H1 (cell line): ENCODE measurements around the gene SIX4. TPM values are rescaled to one million over a fixed set of nuclear protein-coding genes. Genes with fewer than 3 reads are reported as not detected.

Experiments
- CTCF ChIA-PET: fragments of 300-600 bp; sonication (Branson Sonifier 250); formaldehyde crosslinking; loops from one replicate; lab custom pipeline; 2021; ENCODE audit not compliant: partially characterized antibody; lab: Charles Lee
- POLR2A ChIA-PET: fragments of 300-600 bp; sonication (Branson Sonifier 250); formaldehyde crosslinking; loops from one replicate; lab custom pipeline; 2021; ENCODE audit warnings: inconsistent platforms; ENCODE audit not compliant: partially characterized antibody; lab: Charles Lee
- DNase-seq, 2 experiments: peaks; one replicate each; pipeline versions ENCODE4 v3.0.0 to v3.0.0-alpha.2; 2010 to 2022; ENCODE audit warnings: low spot score in 2 of 2, low read depth in 1 of 2, mixed read lengths in 1 of 2
- FAIRE-seq: peaks from 2 replicates; lab custom pipeline; 2011; peaks lifted over from hg19 to GRCh38; lab: Jason Lieb, UNC
- H2AFZ ChIP-seq: 2 replicates; pipeline ENCODE4 v1.8.1; 2012; ENCODE audit warnings: low read length, inconsistent platforms
- H2AK5ac ChIP-seq: 2 replicates; pipeline ENCODE4 v1.6.1; 2013; ENCODE audit warnings: low read depth, low read length
- H2BK120ac ChIP-seq: replicated peaks from 2 replicates; pipeline ENCODE3; 2013; ENCODE audit warnings: low read depth, low read length, inconsistent platforms
- H2BK12ac ChIP-seq: 2 replicates; pipeline ENCODE4 v1.6.1; 2013; ENCODE audit warnings: low read depth, low read length
- H2BK15ac ChIP-seq: 2 replicates; pipeline ENCODE4 v1.6.1; 2013; ENCODE audit warnings: low read length
- H2BK20ac ChIP-seq: 2 replicates; pipeline ENCODE4 v1.6.1; 2013; ENCODE audit warnings: low read length
- H2BK5ac ChIP-seq: 2 replicates; pipeline ENCODE4 v1.6.1; 2013; ENCODE audit warnings: low read depth, low read length
- H3K14ac ChIP-seq: 2 replicates; pipeline ENCODE4 v1.6.1; 2013; ENCODE audit warnings: inconsistent platforms; ENCODE audit not compliant: insufficient read length
- H3K18ac ChIP-seq: 2 replicates; pipeline ENCODE4 v1.6.1; 2013; ENCODE audit warnings: low read length; ENCODE audit errors: extremely low read depth
- H3K23ac ChIP-seq: 2 replicates; pipeline ENCODE4 v1.6.1; 2013; ENCODE audit warnings: inconsistent platforms; ENCODE audit not compliant: insufficient read length
- H3K23me2 ChIP-seq: 2 replicates; pipeline ENCODE4 v1.6.1; 2013; ENCODE audit warnings: low read depth, low read length
- H3K27ac ChIP-seq: 2 replicates; pipeline ENCODE4 v1.6.1; 2011; ENCODE audit warnings: low read depth, low read length, inconsistent platforms
- H3K27me3 ChIP-seq, 4 experiments: replicated peaks in 1 of 4; 1 replicate in 1 of 4; 2 replicates in 3 of 4; pipeline versions ENCODE4 v1.6.1 to v1.8.1; 2011 to 2013; ENCODE audit warnings: low read length in 3 of 4, mild to moderate bottlenecking in 3 of 4, inconsistent platforms in 2 of 4, mixed read lengths in 2 of 4, moderate library complexity in 1 of 4; ENCODE audit not compliant: control insufficient read depth in 3 of 4, insufficient read depth in 3 of 4; ENCODE audit errors: extremely low read depth in 1 of 4
- H3K36me3 ChIP-seq, 4 experiments: 2 replicates each; pipeline versions ENCODE4 v1.6.1 to v1.8.1; 2011 to 2013; ENCODE audit warnings: mild to moderate bottlenecking in 4 of 4, low read length in 3 of 4, moderate library complexity in 2 of 4, control low read depth in 1 of 4, inconsistent platforms in 1 of 4; ENCODE audit not compliant: insufficient read depth in 4 of 4, control insufficient read depth in 2 of 4
- H3K4ac ChIP-seq: replicated peaks from 2 replicates; pipeline ENCODE3; 2013; ENCODE audit warnings: low read length, low read depth, mixed read lengths, inconsistent platforms; ENCODE audit not compliant: insufficient read length
- H3K4me1 ChIP-seq, 4 experiments: replicated peaks in 1 of 4; 1 replicate in 1 of 4; 2 replicates in 3 of 4; pipeline versions ENCODE4 v1.6.1 to v1.8.1; 2011 to 2013; ENCODE audit warnings: low read length in 3 of 4, inconsistent platforms in 2 of 4, mixed read lengths in 1 of 4; ENCODE audit not compliant: insufficient read depth in 4 of 4, control insufficient read depth in 3 of 4
- H3K4me2 ChIP-seq, 2 experiments: 2 replicates each; pipeline versions ENCODE4 v1.6.1 to v1.8.1; 2011 to 2013; ENCODE audit warnings: low read depth in 2 of 2, low read length in 2 of 2, control low read depth in 1 of 2, inconsistent platforms in 1 of 2, mild to moderate bottlenecking in 1 of 2; ENCODE audit not compliant: insufficient read depth in 1 of 2
- H3K4me3 ChIP-seq, 4 experiments: fragments of 200-600, 300-600 bp in 1 of 4; sonication (generic), shearing (Covaris generic), sonication (Bioruptor Twin) in 1 of 4; 2 replicates each; pipeline versions ENCODE4 v1.5.1 to v1.8.1; 2011 to 2016; ENCODE audit warnings: low read length in 4 of 4, low read depth in 3 of 4, control low read depth in 2 of 4, inconsistent platforms in 2 of 4, mild to moderate bottlenecking in 2 of 4, mixed read lengths in 1 of 4, moderate library complexity in 1 of 4; ENCODE audit not compliant: insufficient read depth in 2 of 4; ENCODE audit errors: extremely low read depth in 1 of 4
- H3K56ac ChIP-seq: replicated peaks from 2 replicates; pipeline ENCODE3; 2013; ENCODE audit warnings: low read depth, mild to moderate bottlenecking, mixed read lengths, low read length, inconsistent platforms; ENCODE audit not compliant: insufficient read length
- H3K79me1 ChIP-seq: 2 replicates; pipeline ENCODE4 v1.6.1; 2013; ENCODE audit warnings: low read depth, low read length, control low read depth
- H3K79me2 ChIP-seq, 2 experiments: 2 replicates each; pipeline versions ENCODE4 v1.6.1 to v1.8.1; 2012 to 2013; ENCODE audit warnings: low read length in 2 of 2, mild to moderate bottlenecking in 2 of 2, inconsistent platforms in 1 of 2; ENCODE audit not compliant: insufficient read depth in 2 of 2, control insufficient read depth in 1 of 2
- H3K9ac ChIP-seq, 4 experiments: replicated peaks in 1 of 4; 1 replicate in 1 of 4; 2 replicates in 3 of 4; pipeline versions ENCODE4 v1.6.1 to v1.8.1; 2011 to 2013; ENCODE audit warnings: low read depth in 3 of 4, low read length in 3 of 4, control low read depth in 2 of 4, mild to moderate bottlenecking in 2 of 4, moderate library complexity in 2 of 4, inconsistent platforms in 1 of 4; ENCODE audit errors: extremely low read depth in 1 of 4
- H3K9me3 ChIP-seq, 2 experiments: 2 replicates each; pipeline versions ENCODE4 v1.6.1 to v1.8.1; 2012 to 2013; ENCODE audit warnings: mild to moderate bottlenecking in 2 of 2, moderate library complexity in 2 of 2, control low read depth in 1 of 2, inconsistent platforms in 1 of 2, low read depth in 1 of 2, low read length in 1 of 2, mixed read lengths in 1 of 2; ENCODE audit not compliant: insufficient read depth in 2 of 2
- H4K20me1 ChIP-seq, 2 experiments: replicated peaks in 1 of 2; 2 replicates each; pipeline versions ENCODE3 to v1.8.1; 2011 to 2013; ENCODE audit warnings: inconsistent platforms in 2 of 2, low read length in 2 of 2, mild to moderate bottlenecking in 1 of 2; ENCODE audit not compliant: insufficient read depth in 2 of 2, control insufficient read depth in 1 of 2
- H4K5ac ChIP-seq: 2 replicates; pipeline ENCODE4 v1.6.1; 2013; ENCODE audit warnings: low read length, low read depth, mixed read lengths, inconsistent platforms; ENCODE audit not compliant: insufficient read length
- H4K8ac ChIP-seq: 2 replicates; pipeline ENCODE4 v1.8.0; 2013; ENCODE audit warnings: mild to moderate bottlenecking, moderate library complexity, low read length, inconsistent platforms; ENCODE audit not compliant: insufficient read depth; ENCODE audit errors: extremely low read depth
- H4K91ac ChIP-seq: replicated peaks from 2 replicates; pipeline ENCODE3; 2013; ENCODE audit warnings: low read length, mixed read lengths, inconsistent platforms; ENCODE audit not compliant: insufficient read length
- CHD2 ChIP-seq: IDR thresholded peaks from 2 replicates; pipeline ENCODE4 v1.6.1; 2012; ENCODE audit warnings: low read length, improper control_type of control experiment
- JUN ChIP-seq: IDR thresholded peaks from 2 replicates; pipeline ENCODE4 v1.6.1; 2011; ENCODE audit warnings: low read depth, mild to moderate bottlenecking, improper control_type of control experiment, low read length
- MAFK ChIP-seq: IDR thresholded peaks from 2 replicates; pipeline ENCODE4 v1.6.1; 2012; ENCODE audit warnings: low read depth, mild to moderate bottlenecking, improper control_type of control experiment, low read length
- WGBS, 2 experiments: shearing (Covaris generic) in 1 of 2; methylation state at CpG; one replicate each; pipeline versions ENCODE4 v1.1.6 to v1.1.7; 2013 to 2015; ENCODE audit warnings: low lambda C conversion rate in 2 of 2, mixed read lengths in 2 of 2, inconsistent platforms in 1 of 2, low coverage in 1 of 2, missing lambda C conversion rate in 1 of 2; ENCODE audit not compliant: insufficient replicate concordance in 2 of 2, insufficient coverage in 1 of 2, insufficient read length in 1 of 2; ENCODE audit errors: extremely low coverage in 1 of 2, missing lambda C conversion rate in 1 of 2; 5-methylcytosine and 5-hydroxymethylcytosine counted together
- polyA plus RNA-seq, 7 experiments: library from polyadenylated mRNA; depleted of rRNA in 3 of 7; stranded (reverse) in 5 of 7; unstranded in 2 of 7; fragments of >200 nt in 5 of 7; fragments of 200-250 nt in 2 of 7; gene quantifications; 1 replicate in 5 of 7; 2 replicates in 1 of 7; 4 replicates in 1 of 7; pipeline versions ENCODE4 v1.2.1 to v1.2.3, GENCODE V29; 2011 to 2013; ENCODE audit warnings: missing spikeins in 2 of 7, mixed read lengths in 2 of 7
- total RNA-seq: library from RNA; stranded (reverse); fragmentation: NEBNext Ultra II Directional; extraction: Animal tissue kit (Norgen Biotek cat#: 25700); gene quantifications from 2 replicates; pipeline ENCODE4 v1.2.1, GENCODE V29; 2021

SIX4 gene
- total and polyA plus RNA-seq, 2 of the 8 experiments (the other 6 are each of a cell fraction or from before 2014, with no cell fraction given): 9.0 to 38.9 TPM

DNA sequence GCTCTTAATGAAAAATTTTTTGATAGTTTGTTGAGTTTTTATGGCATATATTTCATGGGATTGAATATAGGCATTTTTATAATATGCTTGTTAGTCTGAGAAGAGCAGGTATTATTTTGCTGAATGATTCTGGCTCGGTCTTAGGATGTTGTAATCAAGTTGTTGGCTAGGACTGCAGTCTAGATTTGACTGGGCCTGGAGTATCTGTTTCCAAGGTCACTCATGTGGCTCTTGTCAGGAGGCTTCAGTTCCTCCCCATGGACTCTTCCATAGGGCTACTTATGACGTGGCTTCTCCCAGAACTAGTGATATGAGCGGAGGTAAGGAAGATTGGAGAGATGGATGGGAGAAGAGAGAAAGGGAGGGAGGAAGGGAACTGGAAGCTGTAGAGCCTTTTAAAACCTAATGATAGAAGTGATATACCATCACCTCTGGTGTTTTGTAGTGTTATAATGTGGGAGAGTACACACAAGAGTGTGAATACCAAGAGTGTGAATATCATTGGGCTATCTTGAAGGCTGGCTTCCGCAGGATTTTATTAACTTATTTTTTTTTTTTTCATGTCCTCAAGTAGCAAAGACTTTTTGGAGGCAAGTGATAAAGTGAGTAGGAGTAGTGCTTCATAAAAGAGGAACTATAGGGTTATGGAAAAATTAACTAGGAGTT is 14.8 kb upstream of the SIX4 start:
- Histone ChIP-seq H4K91ac (no peak overlapping the region), H3K14ac (no peak overlapping the region), H4K20me1 (peaks cover 0 to 1% of the 10 kb centered on the region in 2 experiments), H3K4me3 (no peak overlapping the region), H3K79me2 (peaks cover 7 to 88% of the 10 kb centered on the region in 2 experiments), H2BK20ac (no peak overlapping the region), H2BK15ac (no peak overlapping the region), H2BK5ac (no peak overlapping the region), H3K36me3 (no peaks in the 10 kb centered on the region), H3K18ac (no peak overlapping the region), H3K27ac (no peak overlapping the region), H2BK12ac (no peak overlapping the region), H3K27me3 (no peaks in the 10 kb centered on the region), H3K23ac (no peak overlapping the region), H3K4me2 (no peak overlapping the region), H3K9ac (no peak overlapping the region), H4K8ac (no peak overlapping the region), H4K5ac (no peak overlapping the region), H3K4me1 (no peaks in the 10 kb centered on the region; a peak in 3 of 7 replicates), H2AFZ (no peak overlapping the region), H3K56ac (no peak overlapping the region), H2AK5ac (no peak overlapping the region), H3K4ac (no peak overlapping the region), H2BK120ac (no peak overlapping the region), H3K79me1 (no peaks in the 10 kb centered on the region), H3K23me2 (peaks cover 5% of the 10 kb centered on the region), H3K9me3 (no peaks in the 10 kb centered on the region)
- POLR2A ChIA-PET: interaction anchor here (0.9 kb wide), 1 partner anchor 21 kb away, joined by 3 read pairs; no protein-coding TSS in a partner anchor
- FAIRE-seq (no peak), DNase-seq (no peak)
- WGBS, 2 experiments: 88% methylated on average over 4 of the region's 4 CpGs; no CpG with 5 or more reads in 1 of the 2 experiments
- CTCF ChIA-PET: interaction anchor here (1.2 kb wide), 1 partner anchor 232 kb away, joined by 3 read pairs; no protein-coding TSS in a partner anchor
- no peak for TF ChIP-seq CHD2
- no peak for TF ChIP-seq JUN
- TF ChIP-seq MAFK: no peak
